ENCODE measurements around the gene HYLS1. TPM values are rescaled to one million over a fixed set of nuclear protein-coding genes. Genes with fewer than 3 reads are reported as not detected.

Gene HYLS1
- 8.0 and 8.6 TPM in 2 replicates for total RNA-seq (2021)
- long read RNA-seq, transcript HYLS1-202 (3 exons, 2,061 nt), result major isoform, 48 of 65 reads
- long read RNA-seq, partial matches to known transcripts, result 0 of 65 reads
- long read RNA-seq, other reads (novel, unspliced or antisense), result 17 of 65 reads

- Histone ChIP-seq H3T11ph (ENCODE audit: low read length) (no peak within 1 kb of the TSS), H2BK15ac (ENCODE audit: low read depth, low read length) (no peak within 1 kb of the TSS), H3K27me3 (ENCODE audit: insufficient read depth, low read length) (no peaks in the 10 kb centered on the region), H4K5ac (ENCODE audit: insufficient read length, low read depth, low read length) (no peak within 1 kb of the TSS), H2AK5ac (ENCODE audit: insufficient read length, low read length) (no peak within 1 kb of the TSS), H2BK120ac (ENCODE audit: low read depth, low read length, poor library complexity, severe bottlenecking) (peak within 1 kb of the TSS; percentile 96), H2BK12ac (ENCODE audit: insufficient read length, low read depth, low read length) (no peak within 1 kb of the TSS), H2BK5ac (ENCODE audit: insufficient read length, low read length) (no peak within 1 kb of the TSS), H3K4me1 (ENCODE audit: insufficient read depth, low read length) (no peaks in the 10 kb centered on the region), H3K79me1 (ENCODE audit: insufficient read depth, low read depth, low read length, poor library complexity, severe bottlenecking) (no peaks in the 10 kb centered on the region), H3K27ac (ENCODE audit: insufficient read length, low read depth, low read length) (no peak within 1 kb of the TSS), H3K9me3 (ENCODE audit: control insufficient read depth, low read depth, low read length) (no peaks in the 10 kb centered on the region), H3K18ac (ENCODE audit: insufficient read length, low read depth, low read length) (peak within 1 kb of the TSS; percentile 87), H4K20me1 (ENCODE audit: control insufficient read depth, insufficient read depth, insufficient read length) (no peaks in the 10 kb centered on the region), H3K4ac (ENCODE audit: low read depth, low read length) (peak within 1 kb of the TSS; percentile 87; the same call in 1 of the 2 replicates), H3K23ac (ENCODE audit: insufficient read length, low read depth, low read length) (no peak within 1 kb of the TSS), H4K91ac (ENCODE audit: insufficient read length, low read depth, low read length) (no peak within 1 kb of the TSS), H3K79me2 (ENCODE audit: insufficient read depth, low read length) (peaks cover 2% of the 10 kb centered on the region; the same call in 1 of the 2 replicates), H2BK20ac (ENCODE audit: low read depth, low read length, poor library complexity, severe bottlenecking) (no peak within 1 kb of the TSS), H3K56ac (ENCODE audit: insufficient read length, low read depth, low read length) (no peak within 1 kb of the TSS), H4K8ac (replicated peaks; ENCODE audit: insufficient read length, low read depth, low read length) (no peak within 1 kb of the TSS), H3K14ac (ENCODE audit: insufficient read depth, low read length) (peak within 1 kb of the TSS; percentile 90), H3K23me2 (ENCODE audit: insufficient read length, low read depth, low read length, poor library complexity, severe bottlenecking) (peaks cover 11% of the 10 kb centered on the region), H3K4me2 (ENCODE audit: insufficient read depth, insufficient read length, low read length) (peak within 1 kb of the TSS; percentile 68), H2AFZ (ENCODE audit: low read length) (no peak within 1 kb of the TSS), H3K9ac (ENCODE audit: extremely low read depth, insufficient read length, low read length) (peak within 1 kb of the TSS; percentile 58)
- H3K27ac Mint-ChIP-seq, result no peak within 1 kb of the TSS
- peaks cover 3% of the 10 kb centered on the region in 2 experiments; a peak in 2 of 4 replicates for H3K4me1 Mint-ChIP-seq
- peaks cover 18 to 20% of the 10 kb centered on the region in 2 experiments for H3K9me3 Mint-ChIP-seq
- H3K4me3 Mint-ChIP-seq, result peak within 1 kb of the TSS; percentile 72 to 79
- no CpG with 5 or more reads among the region's 91 CpGs for WGBS (ENCODE audit: extremely low coverage, insufficient read length, low lambda C conversion rate)
- peaks cover 13% of the 10 kb centered on the region for H3K27me3 Mint-ChIP-seq (ENCODE audit: low read depth)
- peaks cover 6 to 13% (median 6%) of the 10 kb centered on the region in 3 experiments for H3K36me3 Mint-ChIP-seq (ENCODE audit: insufficient read depth in 1 of 3, low read depth in 3 of 3)
- DNase-seq, result peak; percentile 97
- 0 out of 3 replicates have a peak, but pooled peaks have one; percentile 28 for TF ChIP-seq CTCF (conservative IDR thresholded peaks at IDR 0.05)
Observed at GRCh38 chr11:125887373-125888324, at the start of gene HYLS1. Gene HYLS1, plus strand, starts transcription at chr11:125887668. Its CDS starts 11,701 bp downstream, at chr11:125899369.

Data from H9 (cell line).